Measurements from ENCODE around the gene NAV3. TPM values are rescaled to one million over a fixed set of nuclear protein-coding genes. Genes with fewer than 3 reads are reported as not detected.
A peak's percentile ranks its signal among the peaks of the same experiment; 100 is the strongest.

Gene NAV3
- total and polyA plus RNA-seq, 2 experiments from 2014 or later = 1.2 to 9.0 TPM

- Histone ChIP-seq H3K27me3 (no peaks in the 10 kb centered on the region), H3K4me3 (no peak overlapping the region), H3K36me3 (no peaks in the 10 kb centered on the region), H3K27ac (no peak overlapping the region), H3K9me3 (ENCODE audit: low read depth) (no peaks in the 10 kb centered on the region), H3K4me1 (ENCODE audit: low read depth) (no peaks in the 10 kb centered on the region)
- TF ChIP-seq CTCF (IDR thresholded peaks at IDR 0.05; ENCODE audit: low read depth, low read length) = no peak
- no peak for DNase-seq (ENCODE audit: low read depth in 1 of 2, low spot score in 1 of 2)
These were observed 142.9 kb downstream of the NAV3 start for GRCh38 chr12:77973579-77973978.

- Histone ChIP-seq H3K4me1 (ENCODE audit: low read depth) (no peaks in the 10 kb centered on the region), H3K9me3 (ENCODE audit: low read depth) (no peaks in the 10 kb centered on the region), H3K36me3 (no peaks in the 10 kb centered on the region), H3K4me3 (no peak overlapping the region), H3K27me3 (no peaks in the 10 kb centered on the region), H3K27ac (no peak overlapping the region)
- DNase-seq (ENCODE audit: low read depth in 1 of 2, low spot score in 1 of 2) = no peak
- no peak for TF ChIP-seq CTCF (IDR thresholded peaks at IDR 0.05; ENCODE audit: low read depth, low read length)
These were observed 144.0 kb downstream of the NAV3 start for GRCh38 chr12:77974645-77975044.

GRCh38 chr12:77979597-77980250, 149.0 kb downstream of the NAV3 start:
- DNase-seq (ENCODE audit: low read depth in 1 of 2, low spot score in 1 of 2) = peak in 1 of 2 donors; percentile 44

DNA sequence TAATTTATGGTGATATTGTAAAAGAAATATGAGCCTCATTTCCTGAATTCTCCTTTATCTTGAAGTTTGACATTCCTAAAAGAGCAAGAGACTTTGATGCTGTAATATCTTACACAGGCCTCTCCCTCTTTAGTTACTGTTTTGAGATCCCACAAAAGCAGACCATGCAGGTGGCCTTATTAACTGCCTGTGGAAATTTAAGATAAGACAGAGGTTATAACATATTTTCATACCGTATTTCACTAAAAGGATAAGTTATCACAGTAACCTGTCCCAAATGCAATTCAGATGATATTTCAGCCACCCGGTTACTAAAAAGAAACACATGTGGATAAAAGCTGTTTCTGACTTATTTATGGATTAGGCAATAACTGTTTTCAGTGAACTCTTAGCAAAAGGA, 150.1 kb downstream of the NAV3 start:
- Histone ChIP-seq H3K9me3 (ENCODE audit: low read depth) (no peaks in the 10 kb centered on the region), H3K36me3 (no peaks in the 10 kb centered on the region), H3K4me1 (ENCODE audit: low read depth) (no peaks in the 10 kb centered on the region), H3K27ac (no peak overlapping the region), H3K4me3 (no peak overlapping the region), H3K27me3 (no peaks in the 10 kb centered on the region)
- peak in 1 of 2 donors; percentile 44 for DNase-seq (ENCODE audit: low read depth in 1 of 2, low spot score in 1 of 2)
- no peak for TF ChIP-seq CTCF (IDR thresholded peaks at IDR 0.05; ENCODE audit: low read depth, low read length)

More at GRCh38 chr12:77979597-77980250, 149.0 kb downstream of the NAV3 start:
- TF ChIP-seq CTCF (IDR thresholded peaks at IDR 0.05; ENCODE audit: low read depth, low read length) = no peak
- Histone ChIP-seq H3K36me3 (no peaks in the 10 kb centered on the region), H3K4me1 (ENCODE audit: low read depth) (no peaks in the 10 kb centered on the region), H3K27ac (no peak overlapping the region), H3K4me3 (no peak overlapping the region), H3K27me3 (no peaks in the 10 kb centered on the region), H3K9me3 (ENCODE audit: low read depth) (no peaks in the 10 kb centered on the region)

GRCh38 chr12:77983859-77984258, 153.2 kb downstream of the NAV3 start:
- TF ChIP-seq CTCF (IDR thresholded peaks at IDR 0.05; ENCODE audit: low read depth, low read length) = no peak
- H3K27ac ChIP-seq = no peak overlapping the region
- no peak for DNase-seq (ENCODE audit: low read depth in 1 of 2, low spot score in 1 of 2)
- no peaks in the 10 kb centered on the region for H3K9me3 ChIP-seq (ENCODE audit: low read depth)
- H3K27me3 ChIP-seq = no peaks in the 10 kb centered on the region
- H3K36me3 ChIP-seq = no peaks in the 10 kb centered on the region
- H3K4me1 ChIP-seq (ENCODE audit: low read depth) = no peaks in the 10 kb centered on the region
- H3K4me3 ChIP-seq = no peak overlapping the region

Data from cardiac muscle cell (in vitro differentiated cells and primary cell).